ENCODE data around the gene COG5. TPM values are rescaled to one million over a fixed set of nuclear protein-coding genes. Genes with fewer than 3 reads are reported as not detected.

Gene COG5
- total RNA-seq, 2 donors from 2014 or later, result 50.1 to 102 TPM

GRCh38 chr7:107201795-107202450, 361.8 kb downstream of the COG5 start:
- H3K36me3 ChIP-seq (replicated peaks in 1 of 2; ENCODE audit: insufficient read depth in 1 of 2, low read depth in 2 of 2), result peaks cover 0 to 22% of the 10 kb centered on the region in 2 donors
- H3K4me3 ChIP-seq, result no peak overlapping the region
- H3K9me3 ChIP-seq, result no peaks in the 10 kb centered on the region
- H3K4me1 ChIP-seq, result peaks cover 28% of the 10 kb centered on the region
- WGBS, 2 donors, result 28 to 33% methylated on average over 4 of the region's 4 CpGs
- TF ChIP-seq POLR2A (IDR thresholded peaks at IDR 0.05) (no peak), CTCF (IDR thresholded peaks at IDR 0.05) (peak; percentile 10 to 83 (median 66))
- intact Hi-C loops (cut with DNase I), result no loop called here
- DNase-seq (peak; percentile 77 to 89 (median 86)), ATAC-seq (peak; percentile 95)
- H3K27me3 ChIP-seq, result no peaks in the 10 kb centered on the region
- peak overlapping the region in 1 of 4 donors; percentile 12 for H3K27ac ChIP-seq

GRCh38 chr7:107196834-107197610, 366.7 kb downstream of the COG5 start:
- H3K9me3 ChIP-seq, result no peaks in the 10 kb centered on the region
- 82 to 85% methylated on average over 10 of the region's 10 CpGs for WGBS, 2 donors
- ATAC-seq (no peak), DNase-seq (no peak)
- TF ChIP-seq POLR2A (IDR thresholded peaks at IDR 0.05) (no peak), CTCF (IDR thresholded peaks at IDR 0.05) (no peak)
- H3K36me3 ChIP-seq (replicated peaks in 1 of 2; ENCODE audit: insufficient read depth in 1 of 2, low read depth in 2 of 2), result peaks cover 0 to 18% of the 10 kb centered on the region in 2 donors
- H3K4me1 ChIP-seq, result peaks cover 42% of the 10 kb centered on the region
- no peak overlapping the region for H3K4me3 ChIP-seq
- intact Hi-C loops (cut with DNase I), result no loop called here
- H3K27ac ChIP-seq, result no peak overlapping the region
- no peaks in the 10 kb centered on the region for H3K27me3 ChIP-seq

- intact Hi-C loops (cut with DNase I), result no loop called here
- peak overlapping the region in 1 of 4 donors; percentile 15 for H3K27ac ChIP-seq
- ATAC-seq, result no peak
- H3K36me3 ChIP-seq (replicated peaks in 1 of 2; ENCODE audit: insufficient read depth in 1 of 2, low read depth in 2 of 2), result peaks cover 0 to 18% of the 10 kb centered on the region in 2 donors
- TF ChIP-seq POLR2A (IDR thresholded peaks at IDR 0.05) (no peak), CTCF (IDR thresholded peaks at IDR 0.05) (peak in 1 of 7 experiments; percentile 5)
- H3K9me3 ChIP-seq, result no peaks in the 10 kb centered on the region
- WGBS, 2 donors, result 87 to 94% methylated on average over 1 of the region's 1 CpG
- DNase-seq, result no peak
- H3K27me3 ChIP-seq, result no peaks in the 10 kb centered on the region
- peaks cover 25% of the 10 kb centered on the region for H3K4me1 ChIP-seq
- H3K4me3 ChIP-seq, result no peak overlapping the region
These were observed 369.7 kb downstream of the COG5 start for GRCh38 chr7:107194052-107194451.

GRCh38 chr7:107190090-107190489, 373.6 kb downstream of the COG5 start:
- 97% methylated on average over 2 of the region's 2 CpGs for WGBS, 2 donors
- H3K27ac ChIP-seq, result no peak overlapping the region
- peaks cover 4 to 23% of the 10 kb centered on the region in 2 donors for H3K36me3 ChIP-seq (replicated peaks in 1 of 2; ENCODE audit: insufficient read depth in 1 of 2, low read depth in 2 of 2)
- TF ChIP-seq POLR2A (IDR thresholded peaks at IDR 0.05) (no peak), CTCF (IDR thresholded peaks at IDR 0.05) (no peak)
- peaks cover 14% of the 10 kb centered on the region for H3K4me1 ChIP-seq
- intact Hi-C loops (cut with DNase I), result no loop called here
- DNase-seq (no peak), ATAC-seq (no peak)
- H3K4me3 ChIP-seq, result no peak overlapping the region
- H3K27me3 ChIP-seq, result no peaks in the 10 kb centered on the region
- no peaks in the 10 kb centered on the region for H3K9me3 ChIP-seq
